HG03565 (cell line): Measurements from ENCODE around the gene TMEM247.
"Not testable (repeated sequence)": the region's sequence is repeated elsewhere in the genome, so short reads cannot be mapped to it uniquely, and the experiment has no call there.

Source experiments
- ATAC-seq: cut with Tn5 transposase; IDR thresholded peaks from one replicate; pipeline ENCODE4 v1.9.1; 2021; ENCODE audit warnings: mild to moderate bottlenecking, moderate library complexity; ENCODE audit not compliant: unreplicated experiment

Gene TMEM247

DNA sequence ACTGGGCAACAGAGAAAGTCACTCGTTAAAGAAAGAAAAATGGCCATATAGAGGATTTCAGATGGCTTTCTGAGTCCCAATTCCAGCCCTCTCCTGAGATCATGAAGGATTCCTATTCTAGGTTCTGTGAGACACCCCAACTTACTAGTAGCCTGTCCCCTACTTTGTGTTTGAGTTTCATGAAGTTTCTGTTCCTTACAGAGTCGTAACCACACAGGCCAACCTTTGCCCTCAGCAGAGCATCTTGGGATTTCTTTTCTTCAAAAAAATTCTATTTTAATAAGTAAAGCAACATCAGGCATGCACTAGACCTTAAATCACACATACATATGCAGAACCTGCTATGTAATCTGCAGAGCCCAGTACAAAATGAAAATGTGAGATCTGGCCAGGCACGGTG is 30.4 kb downstream of the TMEM247 start:
- ATAC-seq = no peak

DNA sequence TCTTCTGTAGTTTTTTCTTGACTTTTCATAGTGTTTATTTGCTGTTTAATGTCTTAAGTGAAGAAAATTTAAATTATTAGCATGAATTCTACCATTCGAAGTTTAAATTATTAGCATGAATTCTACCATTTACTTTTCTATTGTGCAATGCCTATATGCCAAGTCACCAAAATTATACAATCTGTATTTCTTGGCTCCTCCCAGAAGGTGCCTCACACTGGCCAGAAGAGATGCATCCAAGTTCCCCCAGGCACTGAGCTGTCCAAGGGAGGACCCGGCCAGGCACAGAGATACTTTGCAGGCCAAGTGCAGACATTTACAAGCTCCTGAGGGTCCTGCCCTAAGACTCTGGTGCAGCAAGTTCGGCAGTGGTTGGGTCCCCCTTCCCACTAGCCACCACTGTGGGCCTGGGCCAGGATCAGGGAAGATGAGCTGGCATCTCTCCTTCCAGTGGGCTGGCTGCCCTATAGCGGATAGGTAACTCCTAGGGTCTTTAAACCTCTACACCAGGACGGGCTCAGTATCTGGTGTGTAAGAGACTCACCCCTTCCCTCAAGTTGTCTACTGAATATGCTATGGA is 31.3 kb downstream of the TMEM247 start:
- no peak for ATAC-seq

DNA sequence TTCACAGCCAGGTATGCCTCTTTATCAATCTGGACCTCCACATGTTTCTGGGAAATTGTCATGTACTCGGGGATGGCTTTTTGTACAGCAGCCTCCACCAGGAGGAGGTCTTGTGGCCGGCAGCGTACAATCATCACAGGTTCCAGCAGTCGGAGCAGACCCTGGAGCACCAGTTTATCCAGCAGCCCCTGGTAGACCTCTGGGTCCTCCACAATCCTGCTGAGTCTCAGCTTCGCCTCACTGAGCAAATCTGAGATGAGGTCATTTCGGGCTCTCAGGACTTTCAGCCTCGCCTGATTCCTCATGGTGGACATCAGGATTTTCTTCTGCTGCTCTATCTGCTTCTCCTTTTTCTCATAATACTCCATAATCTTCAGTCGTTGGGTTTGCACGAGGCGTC is 32.8 kb downstream of the TMEM247 start:
- no peak for ATAC-seq

DNA sequence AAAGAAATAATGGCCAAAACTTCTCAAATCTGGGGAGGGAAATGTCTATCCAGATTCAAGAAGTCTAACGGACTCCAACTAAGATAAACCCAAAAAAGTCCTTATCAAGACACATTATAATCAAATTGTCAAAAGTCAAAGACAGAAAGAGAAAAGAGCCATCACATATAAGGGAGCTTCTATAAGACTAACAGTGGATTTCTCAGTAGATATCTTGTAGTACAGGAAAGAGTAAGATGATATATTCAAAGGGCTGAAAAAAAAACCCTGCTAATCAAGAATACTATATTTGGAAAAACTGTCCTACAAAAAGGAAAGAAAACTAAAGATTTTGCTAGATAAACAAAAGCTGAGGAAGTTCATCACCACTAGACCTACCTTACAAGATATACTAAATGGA is 35.4 kb downstream of the TMEM247 start:
- no peak for ATAC-seq

DNA sequence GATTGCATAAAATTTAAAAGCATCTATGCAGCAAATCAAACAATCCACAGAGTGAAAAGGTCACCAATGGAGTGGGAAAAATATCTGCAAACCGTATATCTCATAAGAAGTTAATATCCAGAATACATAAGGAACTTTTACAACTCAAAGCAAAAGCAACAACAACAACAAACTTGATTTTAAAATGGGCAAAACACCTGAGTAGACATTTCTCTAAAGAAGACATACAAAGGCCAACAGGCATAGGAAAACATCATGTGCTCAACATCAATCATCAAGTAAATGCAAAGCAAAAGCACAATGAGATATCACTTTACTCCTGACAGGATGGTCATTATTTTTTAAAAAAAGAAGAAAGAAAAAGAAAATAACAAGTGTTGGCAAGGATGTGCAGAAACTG is 38.1 kb downstream of the TMEM247 start:
- no peak for ATAC-seq

DNA sequence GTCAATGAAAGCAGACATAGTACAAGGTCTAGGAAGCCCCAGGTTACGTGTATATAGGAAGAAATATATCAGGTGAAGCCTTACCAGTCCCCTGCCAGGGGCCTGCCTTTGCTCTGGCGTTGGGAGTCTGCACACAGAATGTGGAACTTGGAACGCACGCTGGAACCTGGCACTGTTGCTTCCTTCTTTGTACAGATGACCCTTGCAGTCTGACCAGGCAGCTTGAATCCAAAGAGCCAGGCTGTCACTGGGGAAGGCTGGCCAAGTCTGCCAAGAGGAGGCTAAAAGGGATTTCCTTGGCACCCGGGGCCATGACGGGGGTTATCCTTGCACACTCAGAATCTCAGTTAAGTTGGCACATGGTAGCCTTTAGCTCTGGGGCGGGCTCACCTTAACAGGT is 39.5 kb downstream of the TMEM247 start:
- ATAC-seq = no peak

DNA sequence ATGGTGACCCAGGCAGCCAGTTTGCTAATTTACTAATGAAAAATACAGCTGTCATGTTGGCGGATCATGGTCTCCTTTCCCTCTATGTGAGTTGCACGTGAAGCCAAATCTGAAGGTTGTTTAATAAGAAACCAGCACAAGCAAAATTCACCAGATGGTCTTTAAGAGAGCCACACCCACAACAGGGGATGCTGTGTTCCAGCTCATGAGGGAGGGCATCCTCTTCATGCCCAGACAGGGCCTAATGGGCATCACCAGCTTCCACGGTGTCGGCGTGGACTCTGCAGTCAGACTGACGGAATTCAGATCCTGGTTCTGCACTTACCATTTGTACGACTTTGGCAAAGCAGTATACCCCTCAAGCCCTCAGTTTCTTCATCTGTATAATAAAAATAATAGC is 39.9 kb downstream of the TMEM247 start:
- no peak for ATAC-seq

DNA sequence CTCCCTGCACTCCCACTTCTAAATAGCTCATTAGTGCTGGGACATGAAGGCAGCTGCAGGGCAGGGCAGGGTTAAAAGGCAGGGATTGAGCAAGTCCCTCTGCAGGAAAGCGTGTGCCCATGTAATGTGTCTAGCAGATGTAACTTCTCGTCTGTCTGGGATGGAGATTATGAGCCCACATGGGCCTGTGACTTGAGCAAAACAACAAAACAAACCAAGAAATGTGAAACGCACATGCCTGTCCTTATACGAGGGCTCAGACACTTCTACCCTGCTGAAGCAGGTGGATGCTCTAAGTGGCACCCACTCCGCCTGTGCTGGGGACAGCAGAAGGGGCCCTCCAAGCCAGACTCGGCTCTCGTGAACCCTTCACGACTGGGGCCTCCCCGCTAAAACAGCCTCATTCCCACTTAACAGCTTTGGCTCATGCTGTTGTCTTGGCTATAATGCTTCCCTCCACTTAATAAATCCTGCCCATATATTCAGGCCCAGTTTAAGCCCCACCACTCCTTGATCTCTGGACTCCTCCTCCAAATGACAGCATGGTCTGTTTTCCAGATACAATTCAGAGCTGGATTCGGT is 40.9 kb downstream of the TMEM247 start:
- no peak for ATAC-seq

DNA sequence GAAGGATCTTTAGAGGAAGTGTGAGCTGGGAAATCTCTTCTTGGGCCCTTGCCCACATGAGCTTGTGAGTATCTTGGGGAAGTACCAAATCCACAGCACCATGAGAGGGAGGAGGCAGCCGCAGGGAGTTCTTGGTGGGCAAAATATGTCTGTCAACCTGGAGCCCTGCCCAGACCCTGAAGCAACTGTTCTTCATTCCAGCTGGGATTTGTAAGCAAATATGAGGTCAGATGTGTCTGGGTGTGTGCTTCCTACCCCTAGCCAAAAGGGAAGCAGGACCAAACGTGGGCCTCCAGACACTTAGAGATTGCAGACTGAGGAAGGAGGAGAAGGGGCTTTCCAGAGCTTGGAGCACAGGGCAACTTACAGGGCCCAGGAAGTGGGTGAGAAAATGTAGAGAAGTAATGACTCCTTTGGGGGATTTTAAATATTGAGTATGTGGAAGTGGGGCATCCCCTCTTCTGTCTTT is 41.9 kb downstream of the TMEM247 start:
- ATAC-seq = no peak

DNA sequence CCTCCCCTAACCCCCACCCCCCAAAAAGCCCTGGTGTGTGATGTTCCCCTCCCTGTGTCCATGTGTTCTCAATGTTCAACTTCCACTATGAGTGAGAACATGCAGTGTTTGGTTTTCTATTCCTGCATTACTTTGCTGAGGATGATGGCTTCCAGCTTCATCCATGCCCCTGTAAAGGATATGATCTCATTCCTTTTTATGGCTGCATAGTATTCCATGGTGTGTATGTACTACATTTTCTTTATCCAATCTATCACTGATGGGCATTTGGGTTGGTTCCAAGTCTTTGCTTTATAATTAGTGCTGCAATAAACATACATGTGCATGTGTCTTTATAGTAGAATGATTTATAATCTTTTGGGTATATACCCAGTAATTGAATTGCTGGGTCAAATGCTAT is 43.0 kb downstream of the TMEM247 start:
- not testable (repeated sequence) for ATAC-seq

DNA sequence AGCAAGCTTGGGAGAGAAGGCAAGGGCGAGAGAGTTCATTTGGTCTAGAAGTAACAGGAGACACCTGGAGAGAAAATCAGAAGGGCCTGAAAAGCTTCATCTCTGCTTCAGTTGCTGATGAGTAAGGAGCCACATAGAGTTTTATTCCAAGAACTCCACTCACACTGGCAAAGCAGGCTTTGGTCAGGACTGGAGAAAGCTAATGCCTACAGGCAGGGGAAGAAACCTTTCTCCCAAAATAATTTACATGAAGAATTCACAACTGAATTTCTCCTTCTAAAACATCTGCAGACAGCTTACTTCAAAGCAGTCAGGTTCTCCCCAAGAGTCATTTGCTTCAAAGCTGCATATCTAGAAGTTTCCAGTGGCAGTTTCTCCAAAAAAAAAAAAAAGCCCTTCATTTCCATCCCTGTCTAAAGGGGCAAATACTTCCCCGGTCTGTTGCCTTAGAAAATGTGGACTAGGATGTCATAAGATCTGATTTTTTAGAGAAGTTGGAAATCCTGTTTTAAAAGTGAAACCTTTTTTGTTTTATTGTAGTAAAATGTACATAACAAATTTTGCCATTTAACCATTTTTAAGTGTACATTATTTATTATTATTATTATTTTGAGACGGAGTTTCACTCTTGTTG is 46.3 kb downstream of the TMEM247 start:
- ATAC-seq = no peak

DNA sequence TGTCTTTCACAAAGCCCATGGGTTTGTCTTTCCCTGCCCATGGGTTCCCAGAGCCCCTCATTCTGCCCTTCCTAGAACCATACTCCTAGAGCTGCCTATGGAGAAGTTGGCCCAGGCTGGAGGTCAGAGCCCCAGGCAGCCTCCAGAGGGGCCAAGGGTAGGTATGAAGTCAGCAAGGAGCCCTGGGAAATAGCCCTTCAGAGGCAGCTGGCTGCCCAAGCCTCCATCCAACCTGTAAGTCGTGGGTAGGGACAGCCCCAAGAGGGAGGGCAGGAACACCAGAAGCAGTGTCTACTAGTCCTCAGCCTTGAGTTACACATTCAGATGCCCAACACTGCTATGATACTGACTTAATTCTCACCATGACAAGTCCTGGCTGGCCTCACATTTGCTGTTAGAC is 49.5 kb downstream of the TMEM247 start:
- ATAC-seq = no peak

DNA sequence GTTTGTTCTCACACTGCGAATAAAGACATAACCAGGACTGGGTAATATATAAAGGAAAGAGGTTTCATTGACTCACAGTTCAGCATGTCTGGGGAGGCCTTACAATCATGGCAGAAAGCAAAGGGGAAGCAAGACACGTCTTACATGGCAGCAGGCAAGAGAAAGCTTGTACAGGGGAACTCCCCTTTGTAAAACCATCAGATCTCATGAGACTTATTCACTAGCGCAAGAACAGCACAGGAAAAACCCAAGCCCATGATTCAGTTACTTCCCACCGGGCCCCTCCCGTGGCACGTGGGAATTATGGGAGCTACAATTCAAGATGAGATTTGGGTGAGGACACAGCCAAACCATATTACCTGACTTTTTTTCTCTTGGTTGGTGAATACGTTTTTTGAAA is 51.3 kb downstream of the TMEM247 start:
- ATAC-seq = no peak

DNA sequence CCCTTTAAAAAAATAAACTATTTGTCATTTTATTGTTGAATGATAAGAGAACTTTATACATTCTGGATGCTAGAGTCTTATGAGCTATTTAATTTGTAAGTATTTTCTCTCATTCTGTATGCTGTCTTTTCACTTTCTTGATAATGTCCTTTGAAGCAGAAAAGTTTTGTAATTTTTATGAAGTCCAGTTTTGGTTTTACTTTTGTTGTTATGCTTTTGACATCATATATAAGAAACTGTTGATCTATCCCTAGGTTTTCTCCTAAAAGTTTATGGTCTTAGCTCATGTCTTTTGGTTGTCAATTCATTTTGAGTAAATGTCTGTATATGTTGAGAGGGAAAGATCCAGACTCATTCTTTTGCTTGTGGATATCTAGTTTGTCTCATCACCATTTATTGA is 52.5 kb downstream of the TMEM247 start:
- ATAC-seq = no peak
